ENCODE data around the gene FBP2. TPM values are rescaled to one million over a fixed set of nuclear protein-coding genes. Genes with fewer than 3 reads are reported as not detected.
A peak's percentile ranks its signal among the peaks of the same experiment; 100 is the strongest.

FBP2 gene
- 1 to 10 TPM in 1 of 2 donors, not detected in 1; 8.0 TPM for total RNA-seq
- polyA plus RNA-seq (ENCODE audit: insufficient read length in 2 of 2): under 1 TPM in 1 of 2 donors, not detected in 1; 0.14 TPM
- long read RNA-seq, donor 1, partial matches to known transcripts: 0 of 5 reads
- long read RNA-seq, donor 1, other reads (novel, unspliced or antisense): 5 of 5 reads
- long read RNA-seq, donor 2: 0 reads
- long read RNA-seq, donor 3: 0 reads
- long read RNA-seq, donor 4, partial matches to known transcripts: 0 of 4 reads
- long read RNA-seq, donor 4, other reads (novel, unspliced or antisense): 0 of 4 reads

- Histone ChIP-seq H3K36me3 (ENCODE audit: control insufficient read depth, insufficient read depth, low read length) (no peaks in the 10 kb centered on the region), H3K4me3 (ENCODE audit: low read depth, low read length) (no peak within 1 kb of the TSS), H3K27me3 (ENCODE audit: control insufficient read depth, insufficient read depth, low read length) (no peaks in the 10 kb centered on the region), H3K9me3 (ENCODE audit: control insufficient read depth, insufficient read depth, low read length) (no peaks in the 10 kb centered on the region), H3K27ac (ENCODE audit: low read depth, low read length) (no peak within 1 kb of the TSS), H3K4me1 (ENCODE audit: control insufficient read depth, insufficient read depth, low read length) (no peaks in the 10 kb centered on the region)
- 79% methylated on average over 14 of the region's 21 CpGs for WGBS (ENCODE audit: insufficient coverage)
- DNase-seq (ENCODE audit: low read depth in 4 of 6, low spot score in 6 of 6): no peak
These were observed at the start of gene FBP2 for GRCh38 chr9:94593459-94594345. Gene FBP2 (minus strand): TSS chr9:94593824. CDS start chr9:94593726, 98 bp downstream.

- no peak overlapping the region for H3K27ac ChIP-seq (ENCODE audit: low read depth, low read length)
- DNase-seq (ENCODE audit: low read depth in 4 of 6, low spot score in 6 of 6): no peak
- peaks cover 16% of the 10 kb centered on the region for H3K4me1 ChIP-seq (ENCODE audit: control insufficient read depth, insufficient read depth, low read length)
- no peak overlapping the region for H3K4me3 ChIP-seq (ENCODE audit: low read depth, low read length)
- no peaks in the 10 kb centered on the region for H3K36me3 ChIP-seq (ENCODE audit: control insufficient read depth, insufficient read depth, low read length)
- no peaks in the 10 kb centered on the region for H3K9me3 ChIP-seq (ENCODE audit: control insufficient read depth, insufficient read depth, low read length)
- peaks cover 21% of the 10 kb centered on the region for H3K27me3 ChIP-seq (ENCODE audit: control insufficient read depth, insufficient read depth, low read length)
- WGBS (ENCODE audit: insufficient coverage): 92% methylated on average over 6 of the region's 8 CpGs
These were observed 49.6 kb upstream of the FBP2 start for GRCh38 chr9:94643176-94643575.

DNA sequence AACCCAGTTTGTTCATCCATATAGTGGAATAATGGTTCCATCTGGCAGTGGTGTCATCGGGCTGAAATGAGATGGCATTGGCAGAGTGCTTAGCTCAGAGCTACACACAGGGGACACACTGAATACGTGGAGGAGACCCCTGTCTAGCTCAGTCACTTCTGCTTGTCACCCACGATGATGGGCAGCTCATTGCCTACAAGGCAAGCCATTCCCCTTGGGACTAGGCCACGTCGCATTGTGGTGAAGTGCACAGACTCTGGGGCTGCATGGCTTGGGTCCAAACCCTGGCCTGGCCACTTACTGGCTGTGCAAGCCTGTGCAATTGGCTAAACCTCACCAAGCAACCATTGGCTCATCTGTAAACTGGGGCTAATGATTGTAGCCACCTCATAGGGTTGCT lies 48.9 kb upstream of the FBP2 start:
- peaks cover 16% of the 10 kb centered on the region for H3K4me1 ChIP-seq (ENCODE audit: control insufficient read depth, insufficient read depth, low read length)
- H3K36me3 ChIP-seq (ENCODE audit: control insufficient read depth, insufficient read depth, low read length): no peaks in the 10 kb centered on the region
- H3K27ac ChIP-seq (ENCODE audit: low read depth, low read length): no peak overlapping the region
- H3K27me3 ChIP-seq (ENCODE audit: control insufficient read depth, insufficient read depth, low read length): peaks cover 24% of the 10 kb centered on the region
- WGBS (ENCODE audit: insufficient coverage): 76% methylated on average over 5 of the region's 5 CpGs
- no peak for DNase-seq (ENCODE audit: low read depth in 4 of 6, low spot score in 6 of 6)
- no peaks in the 10 kb centered on the region for H3K9me3 ChIP-seq (ENCODE audit: control insufficient read depth, insufficient read depth, low read length)
- H3K4me3 ChIP-seq (ENCODE audit: low read depth, low read length): no peak overlapping the region

DNA sequence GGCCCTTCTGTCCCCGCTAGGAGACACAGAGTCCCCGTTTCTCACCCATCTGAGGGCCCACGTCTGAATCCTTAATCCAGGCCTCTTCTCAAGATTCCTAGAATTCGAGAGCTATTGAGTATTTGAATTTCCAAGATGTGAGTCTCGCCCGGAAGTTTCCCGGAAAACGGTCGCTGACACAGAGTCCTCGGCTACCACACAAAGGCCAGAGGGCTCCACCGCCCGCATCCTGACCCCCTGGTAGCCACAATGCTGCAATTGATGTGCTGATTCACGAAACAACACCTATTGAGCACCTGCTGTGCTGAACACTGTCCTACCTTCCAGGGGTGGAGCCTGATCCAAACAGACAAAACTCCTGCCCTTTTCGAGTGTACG lies 46.4 kb upstream of the FBP2 start:
- Histone ChIP-seq H3K9me3 (ENCODE audit: control insufficient read depth, insufficient read depth, low read length) (no peaks in the 10 kb centered on the region), H3K27ac (ENCODE audit: low read depth, low read length) (no peak overlapping the region), H3K36me3 (ENCODE audit: control insufficient read depth, insufficient read depth, low read length) (no peaks in the 10 kb centered on the region), H3K4me1 (ENCODE audit: control insufficient read depth, insufficient read depth, low read length) (peaks cover 16% of the 10 kb centered on the region), H3K4me3 (ENCODE audit: low read depth, low read length) (peak overlapping the region; percentile 39), H3K27me3 (ENCODE audit: control insufficient read depth, insufficient read depth, low read length) (peaks cover 24% of the 10 kb centered on the region)
- no peak for DNase-seq (ENCODE audit: low read depth in 4 of 6, low spot score in 6 of 6)
- 38% methylated on average over 11 of the region's 15 CpGs for WGBS (ENCODE audit: insufficient coverage)

- peaks cover 24% of the 10 kb centered on the region for H3K27me3 ChIP-seq (ENCODE audit: control insufficient read depth, insufficient read depth, low read length)
- H3K4me3 ChIP-seq (ENCODE audit: low read depth, low read length): peak within 1 kb of the TSS; percentile 39
- no peaks in the 10 kb centered on the region for H3K9me3 ChIP-seq (ENCODE audit: control insufficient read depth, insufficient read depth, low read length)
- peaks cover 16% of the 10 kb centered on the region for H3K4me1 ChIP-seq (ENCODE audit: control insufficient read depth, insufficient read depth, low read length)
- peak in 2 of 6 donors; percentile 29 to 30 for DNase-seq (ENCODE audit: low read depth in 4 of 6, low spot score in 6 of 6)
- WGBS (ENCODE audit: insufficient coverage): 3% methylated on average over 74 of the region's 79 CpGs
- no peak within 1 kb of the TSS for H3K27ac ChIP-seq (ENCODE audit: low read depth, low read length)
- H3K36me3 ChIP-seq (ENCODE audit: control insufficient read depth, insufficient read depth, low read length): no peaks in the 10 kb centered on the region
These were observed 45.7 kb upstream of the FBP2 start, which contains the start of gene FBP1 for GRCh38 chr9:94639061-94639998. Gene FBP1 (minus strand): TSS chr9:94639518. CDS start chr9:94639310, 208 bp downstream.

DNA sequence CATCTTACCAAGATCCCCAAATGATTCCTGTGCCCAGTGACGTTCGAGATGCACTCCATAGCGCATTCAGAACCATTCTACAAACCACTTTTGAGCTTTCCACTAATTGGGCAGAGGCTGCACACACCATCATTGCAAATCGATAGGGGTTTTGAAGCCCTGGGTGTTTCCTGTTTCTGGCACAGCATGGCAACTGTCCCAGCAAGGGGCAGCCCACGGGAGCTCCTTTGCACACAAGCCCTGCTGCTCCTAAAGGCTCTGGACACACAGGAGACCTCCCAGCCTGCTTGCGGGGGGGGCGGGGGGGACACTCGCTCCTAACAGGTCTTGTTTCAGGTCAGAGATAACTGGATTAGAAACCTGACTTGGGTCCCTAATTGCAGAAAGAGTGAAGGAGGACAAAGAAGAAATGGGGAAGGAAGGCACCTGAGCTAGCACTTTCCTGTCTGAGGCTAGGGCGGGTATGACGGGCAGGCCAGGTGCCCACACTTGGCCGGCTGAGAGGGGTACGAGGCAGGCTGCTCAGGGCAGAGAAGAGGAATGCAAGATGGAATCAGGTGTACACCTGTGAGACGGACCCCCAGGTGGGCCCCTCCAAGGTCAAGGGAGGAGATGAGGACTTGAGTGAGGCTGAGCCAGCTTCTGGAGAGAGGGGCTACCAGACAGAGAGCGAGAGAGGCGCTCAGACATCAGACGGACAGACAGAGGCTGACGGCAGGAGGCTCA lies 44.9 kb upstream of the FBP2 start:
- WGBS (ENCODE audit: insufficient coverage): 68% methylated on average over 16 of the region's 17 CpGs
- Histone ChIP-seq H3K27ac (ENCODE audit: low read depth, low read length) (no peak overlapping the region), H3K4me3 (ENCODE audit: low read depth, low read length) (peak overlapping the region; percentile 39), H3K9me3 (ENCODE audit: control insufficient read depth, insufficient read depth, low read length) (no peaks in the 10 kb centered on the region), H3K4me1 (ENCODE audit: control insufficient read depth, insufficient read depth, low read length) (peaks cover 16% of the 10 kb centered on the region), H3K36me3 (ENCODE audit: control insufficient read depth, insufficient read depth, low read length) (no peaks in the 10 kb centered on the region), H3K27me3 (ENCODE audit: control insufficient read depth, insufficient read depth, low read length) (peaks cover 24% of the 10 kb centered on the region)
- DNase-seq (ENCODE audit: low read depth in 4 of 6, low spot score in 6 of 6): no peak

DNA sequence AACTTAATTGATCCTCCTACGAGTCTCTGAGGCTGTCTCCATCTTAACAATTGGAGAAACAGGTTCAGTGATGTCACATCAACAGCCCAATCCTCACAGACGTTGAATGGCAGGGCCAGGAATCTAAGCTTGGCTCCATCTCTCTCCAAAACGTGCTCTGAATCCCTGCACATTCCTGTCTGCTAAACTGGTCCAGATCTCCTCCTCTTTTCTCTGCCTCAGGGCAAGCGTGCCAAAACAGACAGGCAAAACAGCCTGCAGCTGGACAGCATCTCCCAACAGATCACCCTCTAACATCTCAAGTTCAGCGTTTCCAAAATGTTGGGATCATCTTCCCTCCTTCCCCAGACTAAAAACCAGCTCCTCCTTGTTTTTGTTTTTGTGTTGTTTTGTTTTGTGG lies 39.1 kb upstream of the FBP2 start:
- H3K9me3 ChIP-seq (ENCODE audit: control insufficient read depth, insufficient read depth, low read length): no peaks in the 10 kb centered on the region
- no peaks in the 10 kb centered on the region for H3K36me3 ChIP-seq (ENCODE audit: control insufficient read depth, insufficient read depth, low read length)
- WGBS (ENCODE audit: insufficient coverage): 21% methylated on average over 4 of the region's 5 CpGs
- H3K27me3 ChIP-seq (ENCODE audit: control insufficient read depth, insufficient read depth, low read length): no peaks in the 10 kb centered on the region
- H3K27ac ChIP-seq (ENCODE audit: low read depth, low read length): no peak overlapping the region
- peak in 2 of 6 donors; percentile 69 for DNase-seq (ENCODE audit: low read depth in 4 of 6, low spot score in 6 of 6)
- no peaks in the 10 kb centered on the region for H3K4me1 ChIP-seq (ENCODE audit: control insufficient read depth, insufficient read depth, low read length)
- H3K4me3 ChIP-seq (ENCODE audit: low read depth, low read length): no peak overlapping the region

DNA sequence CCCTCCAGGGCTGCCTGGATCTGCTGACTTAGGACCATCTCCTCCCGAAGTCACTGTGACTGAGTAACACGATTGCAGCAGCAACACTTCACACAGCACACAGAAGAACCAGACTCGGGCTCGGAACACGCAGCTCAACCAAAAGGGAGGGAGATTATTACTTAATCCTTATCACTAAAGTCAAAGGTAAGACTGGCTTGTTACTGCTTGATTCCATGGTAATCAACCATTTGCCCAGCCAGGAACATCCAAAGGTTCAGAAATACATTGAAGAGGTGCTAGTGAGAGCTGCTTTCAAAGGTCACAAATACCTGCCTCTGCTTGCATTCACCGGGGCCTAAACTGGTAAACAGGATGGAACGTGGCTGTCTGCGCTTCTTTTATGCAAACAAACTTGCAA lies 38.0 kb upstream of the FBP2 start:
- no peak overlapping the region for H3K27ac ChIP-seq (ENCODE audit: low read depth, low read length)

DNA sequence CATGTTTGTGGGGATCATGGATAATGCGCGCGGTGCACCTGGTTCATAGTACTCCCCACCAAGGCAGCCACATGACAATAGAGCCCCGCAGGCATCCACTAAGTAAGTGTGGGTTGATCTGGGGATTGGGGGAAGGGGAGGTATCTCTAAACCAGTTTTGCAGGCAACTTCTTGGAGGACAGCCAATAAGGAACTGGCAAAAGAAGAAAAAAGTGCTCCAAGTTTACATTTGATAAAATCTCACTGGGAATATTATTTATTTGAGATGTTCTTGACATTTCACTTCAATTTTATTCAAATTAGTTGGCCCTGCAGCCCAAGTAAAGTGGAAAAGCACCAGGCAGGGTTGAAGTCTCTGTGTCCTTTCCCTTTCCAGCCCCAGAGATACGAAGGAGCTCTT lies 37.2 kb upstream of the FBP2 start:
- 80% methylated on average over 1 of the region's 5 CpGs for WGBS (ENCODE audit: insufficient coverage)
- Histone ChIP-seq H3K27me3 (ENCODE audit: control insufficient read depth, insufficient read depth, low read length) (no peaks in the 10 kb centered on the region), H3K9me3 (ENCODE audit: control insufficient read depth, insufficient read depth, low read length) (no peaks in the 10 kb centered on the region), H3K4me1 (ENCODE audit: control insufficient read depth, insufficient read depth, low read length) (no peaks in the 10 kb centered on the region), H3K4me3 (ENCODE audit: low read depth, low read length) (no peak overlapping the region), H3K36me3 (ENCODE audit: control insufficient read depth, insufficient read depth, low read length) (no peaks in the 10 kb centered on the region), H3K27ac (ENCODE audit: low read depth, low read length) (no peak overlapping the region)
- no peak for DNase-seq (ENCODE audit: low read depth in 4 of 6, low spot score in 6 of 6)

More for the DNA sequence above, 38.0 kb upstream of the FBP2 start:
- H3K4me1 ChIP-seq (ENCODE audit: control insufficient read depth, insufficient read depth, low read length): no peaks in the 10 kb centered on the region
- H3K9me3 ChIP-seq (ENCODE audit: control insufficient read depth, insufficient read depth, low read length): no peaks in the 10 kb centered on the region
- no CpG with 5 or more reads among the region's 8 CpGs for WGBS (ENCODE audit: insufficient coverage)
- no peak overlapping the region for H3K4me3 ChIP-seq (ENCODE audit: low read depth, low read length)
- no peak for DNase-seq (ENCODE audit: low read depth in 4 of 6, low spot score in 6 of 6)
- H3K36me3 ChIP-seq (ENCODE audit: control insufficient read depth, insufficient read depth, low read length): no peaks in the 10 kb centered on the region
- H3K27me3 ChIP-seq (ENCODE audit: control insufficient read depth, insufficient read depth, low read length): no peaks in the 10 kb centered on the region
